Glomerular endothelial cell (primary cell): ENCODE results near the gene IFNK. TPM values are rescaled to one million over a fixed set of nuclear protein-coding genes. Genes with fewer than 3 reads are reported as not detected.

Source experiments
- DNase-seq: peaks from one replicate; pipeline ENCODE4 v3.0.0-alpha.2; 2011; ENCODE audit warnings: low read depth, low spot score; ENCODE audit errors: extremely low read depth
- total RNA-seq: library from RNA; depleted of rRNA; stranded (reverse); fragments of >200 nt; gene quantifications from 2 replicates; pipeline ENCODE4 v1.2.3, GENCODE V29; 2015

IFNK gene
- total RNA-seq, 1 donor from 2014 or later: not detected

GRCh38 chr9:27510780-27511179 lies 13.3 kb upstream of the IFNK start:
- no peak for DNase-seq

- DNase-seq: no peak
Observed at GRCh38 chr9:27511771-27512170, 12.3 kb upstream of the IFNK start.

DNA sequence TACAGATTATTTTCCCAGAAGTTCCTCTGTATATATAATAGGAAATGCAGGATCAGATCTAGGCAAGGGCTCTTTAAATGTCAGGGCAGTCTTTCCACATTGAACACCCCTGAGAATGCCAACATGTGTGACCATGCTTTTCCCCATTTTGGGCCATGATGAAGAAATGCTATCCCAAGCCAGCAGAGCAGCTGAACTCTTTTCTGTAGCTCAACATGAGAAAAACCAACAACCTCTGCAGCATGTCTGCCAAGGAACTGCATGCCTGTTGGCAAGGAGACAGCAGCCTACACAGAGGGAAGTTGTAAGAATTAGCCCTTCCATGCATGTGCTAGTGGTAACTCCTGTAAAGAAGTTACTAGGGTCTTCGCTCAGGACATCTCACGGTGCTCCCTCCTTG lies 9.5 kb upstream of the IFNK start:
- no peak for DNase-seq

DNA sequence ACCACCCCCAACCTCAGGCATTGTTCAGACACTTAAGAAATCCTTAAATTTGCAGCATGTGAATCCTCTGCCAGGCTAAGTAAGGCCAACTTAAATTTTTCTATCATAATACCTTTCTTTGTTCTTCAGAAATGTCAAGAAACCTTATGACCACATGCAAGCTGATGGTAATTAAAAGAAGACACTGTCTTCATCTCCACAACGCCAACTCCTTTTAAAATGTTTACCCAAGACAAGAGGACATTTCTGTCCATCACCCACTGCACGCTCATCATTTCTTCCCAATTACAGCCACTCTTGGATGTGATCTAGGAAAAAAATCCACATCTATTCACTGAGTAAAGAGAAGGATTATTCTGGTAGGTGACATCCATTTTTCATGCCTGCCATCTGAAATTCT lies 6.1 kb upstream of the IFNK start:
- no peak for DNase-seq

DNA sequence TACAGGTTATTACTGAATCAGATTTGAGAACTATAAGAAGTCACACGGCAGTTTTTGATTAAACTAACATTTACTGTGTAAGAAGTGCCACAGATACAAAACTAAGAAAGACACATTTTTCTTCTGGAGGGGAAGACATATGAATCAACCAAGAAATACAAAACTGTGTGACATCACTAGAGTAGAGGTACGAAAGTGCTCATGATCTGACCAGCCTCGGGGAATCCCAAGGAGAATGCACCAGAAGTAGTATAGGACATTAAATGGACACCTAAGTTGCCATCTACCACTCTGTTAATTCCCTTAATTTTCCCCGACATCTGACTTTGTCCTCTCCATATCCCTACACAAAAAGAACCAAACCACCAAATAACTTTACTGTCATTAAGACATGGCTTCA lies 5.3 kb upstream of the IFNK start:
- DNase-seq: no peak

DNA sequence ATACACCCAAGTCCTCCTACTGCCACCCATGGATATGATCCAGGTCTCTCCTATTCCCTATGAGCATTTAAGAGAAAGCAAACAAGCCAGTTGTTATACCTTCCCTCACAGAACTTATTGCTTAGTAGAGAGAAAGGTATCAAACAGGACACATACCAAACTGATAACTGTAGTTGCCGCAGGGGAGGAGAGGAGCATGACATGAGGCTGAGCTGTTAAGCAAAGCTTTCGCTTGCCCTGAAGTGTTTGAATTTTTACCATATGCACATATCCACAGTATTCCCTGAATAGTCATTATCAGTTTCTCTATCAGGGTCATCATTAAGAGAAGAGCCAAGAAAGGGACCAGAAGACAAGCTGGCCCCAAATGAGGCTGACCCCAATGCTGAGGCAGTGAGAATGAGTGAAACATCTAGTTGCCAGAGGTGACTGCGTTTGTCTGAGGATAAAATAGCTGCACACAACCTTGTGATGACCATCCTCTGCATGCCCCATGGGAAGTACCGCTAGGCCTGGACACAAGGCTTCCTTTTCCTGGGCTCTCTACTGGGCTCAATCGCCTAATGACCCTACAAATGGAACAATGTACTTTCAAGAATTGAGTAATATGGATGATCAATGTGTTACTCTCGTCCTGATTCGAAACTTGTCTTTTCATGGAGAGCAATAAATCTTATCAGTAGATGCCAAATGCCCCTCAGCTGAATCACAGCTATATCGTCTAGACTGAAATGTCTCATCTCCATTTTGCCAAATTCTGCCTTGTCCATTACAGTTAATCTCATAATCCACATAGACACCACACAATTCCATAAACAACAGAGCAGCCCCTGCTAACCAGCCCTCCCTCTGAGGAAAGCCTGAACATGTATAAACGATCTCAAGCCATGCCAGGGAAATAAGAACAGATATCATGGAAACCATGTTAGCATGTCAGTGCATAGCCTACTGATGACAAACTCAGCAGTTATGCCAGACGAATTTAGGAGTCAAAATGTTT lies 4.3 kb upstream of the IFNK start:
- no peak for DNase-seq

GRCh38 chr9:27520986-27521385 lies 3.1 kb upstream of the IFNK start:
- no peak for DNase-seq

- no peak for DNase-seq
Observed at GRCh38 chr9:27523141-27523540, 949 bp upstream of the IFNK start.

DNA sequence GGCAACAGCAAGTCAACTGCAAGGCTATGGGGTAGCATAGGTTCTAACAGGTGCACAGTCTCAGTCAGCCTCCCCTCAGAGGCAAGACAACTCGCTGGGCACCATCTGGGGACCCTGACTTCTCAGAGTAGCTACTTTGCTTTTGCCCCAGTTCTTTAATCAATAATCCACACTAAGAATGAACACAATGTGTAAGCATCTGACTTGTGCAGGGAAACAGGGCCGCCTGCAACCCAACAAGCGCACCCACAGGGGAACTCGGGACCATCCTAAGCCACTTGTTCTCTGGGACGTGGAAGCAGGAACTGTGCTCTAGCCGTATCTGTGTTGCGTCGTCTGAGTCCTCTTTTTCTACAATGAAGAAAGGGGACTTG lies 3.6 kb downstream of the IFNK start:
- no peak for DNase-seq

DNA sequence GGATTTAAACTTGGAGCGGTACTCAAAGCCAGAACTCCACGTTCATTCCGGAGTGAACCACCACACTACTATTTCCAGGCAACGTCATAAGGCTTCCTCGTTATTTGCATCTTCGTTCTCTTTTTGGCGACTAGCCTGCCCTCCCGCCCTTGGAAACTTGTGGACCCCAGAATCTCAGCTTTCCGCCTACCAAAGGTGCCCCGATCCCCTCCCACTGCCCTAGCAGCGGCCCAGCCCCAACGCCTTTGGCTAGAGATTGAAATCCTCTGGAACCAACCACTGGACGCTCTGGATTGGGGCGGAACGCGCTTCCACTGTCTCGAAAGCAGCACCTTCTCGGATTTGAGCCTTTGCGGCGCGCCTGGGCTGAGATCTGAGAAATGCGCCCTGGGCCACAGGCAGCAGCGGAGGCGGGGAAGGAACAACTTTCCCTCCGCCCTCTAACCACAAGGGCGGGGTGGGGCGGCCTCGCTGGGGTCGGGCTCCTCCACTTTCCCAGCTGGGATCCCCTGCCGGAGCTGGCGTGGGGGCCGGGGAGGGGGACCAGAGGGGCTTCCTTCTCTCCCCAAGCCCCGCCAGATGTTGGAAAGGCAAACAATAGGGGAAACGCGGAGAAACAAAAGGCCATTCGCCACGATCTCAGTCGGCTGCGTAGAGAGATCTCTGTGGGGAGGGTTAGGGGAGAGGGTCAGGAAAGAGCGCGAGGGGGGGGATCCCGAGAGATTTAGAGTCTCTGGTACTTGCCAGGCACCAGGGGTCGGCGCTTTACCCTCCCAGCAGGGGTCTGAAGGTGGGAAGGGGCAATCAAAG lies 4.2 kb downstream of the IFNK start:
- no peak for DNase-seq

DNA sequence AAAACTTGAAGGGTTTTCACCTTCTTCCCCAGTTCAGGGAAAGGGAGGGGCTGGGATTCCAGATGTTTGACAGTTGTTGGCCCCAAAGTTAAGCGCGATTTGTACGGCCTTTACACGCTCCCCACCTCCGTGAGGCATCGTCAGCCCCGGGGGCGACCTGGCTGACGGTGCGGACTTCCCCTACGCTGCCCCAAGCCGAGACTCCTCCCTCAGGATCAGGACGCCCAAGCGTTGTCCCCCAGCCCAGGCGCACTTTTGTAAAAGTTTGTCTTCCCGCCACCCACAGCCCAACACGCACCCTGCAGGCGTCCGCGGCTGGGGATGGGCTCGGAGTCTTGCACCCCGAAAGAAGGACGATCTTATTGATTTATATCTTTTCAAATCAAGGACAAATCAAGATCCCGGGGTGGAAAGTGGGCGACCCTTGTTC lies 4.8 kb downstream of the IFNK start:
- DNase-seq: no peak

GRCh38 chr9:27529316-27530278 lies 5.5 kb downstream of the IFNK start, which contains the start of gene MOB3B:
TSS of gene MOB3B (minus strand) at chr9:27529814. CDS start at chr9:27455550, 74,264 bp downstream.
- DNase-seq: no peak

GRCh38 chr9:27530915-27531755 lies 7.0 kb downstream of the IFNK start:
- no peak for DNase-seq

DNA sequence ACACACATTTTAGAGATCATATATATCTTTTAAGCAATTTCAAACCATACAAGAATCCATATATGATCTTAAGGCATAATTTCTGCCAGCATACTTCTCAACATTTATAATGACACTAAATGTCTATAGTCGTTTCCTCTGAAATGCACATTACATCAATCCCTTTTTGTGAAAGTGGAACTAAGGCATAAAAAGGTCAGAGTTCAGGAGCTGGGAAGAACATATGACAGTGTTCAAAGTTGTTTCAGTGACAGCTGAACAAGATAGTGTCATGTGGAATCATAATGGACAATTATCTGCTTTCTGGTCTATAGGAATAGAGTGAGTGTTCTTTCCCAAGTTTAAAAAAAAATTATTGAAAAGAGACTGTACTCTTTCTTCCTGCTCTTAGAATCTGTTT lies 8.0 kb downstream of the IFNK start:
- DNase-seq: no peak

- DNase-seq: no peak
Observed at GRCh38 chr9:27533311-27533710, 9.2 kb downstream of the IFNK start.

GRCh38 chr9:27534131-27534530 lies 10.0 kb downstream of the IFNK start:
- no peak for DNase-seq

GRCh38 chr9:27534658-27535209 lies 10.6 kb downstream of the IFNK start:
- DNase-seq: no peak

GRCh38 chr9:27535701-27536118 lies 11.6 kb downstream of the IFNK start:
- no peak for DNase-seq

DNA sequence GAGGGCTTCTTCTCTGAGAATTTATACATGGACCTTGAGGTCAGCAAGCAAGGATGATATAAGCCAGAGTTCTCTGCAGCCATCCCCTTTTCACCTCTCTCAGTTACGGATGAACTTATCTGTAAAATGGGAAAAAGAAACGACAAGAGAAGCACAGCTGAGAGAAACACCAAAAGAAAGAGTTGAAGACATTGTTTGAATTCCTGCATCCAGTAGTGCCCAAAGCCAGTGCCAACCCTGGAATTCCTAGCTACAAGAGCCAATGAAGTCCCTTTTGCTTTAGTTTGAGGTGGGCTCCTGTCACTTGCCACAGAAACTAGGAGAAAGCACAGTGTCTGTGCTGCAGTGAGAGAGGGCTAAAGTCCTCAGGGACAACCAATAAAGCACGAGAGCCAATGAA lies 12.1 kb downstream of the IFNK start:
- DNase-seq: no peak
